ENCODE data around the gene CCNI.

DNA sequence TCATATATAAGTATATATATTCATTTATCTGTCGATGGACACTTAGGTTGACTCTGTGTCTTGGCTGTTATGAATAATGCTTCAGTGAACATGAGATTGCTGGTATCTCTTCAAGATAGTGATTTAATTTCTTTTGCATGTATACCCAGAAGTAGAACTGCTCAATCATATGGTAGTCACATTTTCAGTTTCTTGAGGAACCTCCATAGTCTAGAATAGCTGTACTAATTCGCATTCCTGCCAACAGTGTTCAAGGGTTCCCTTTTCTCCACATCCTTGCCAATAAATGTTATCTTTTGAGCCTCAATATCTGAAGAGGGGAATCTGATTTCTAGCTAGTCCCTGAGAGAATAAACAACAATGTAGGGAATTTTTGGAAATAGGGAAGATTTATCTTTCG, 48.8 kb upstream of the CCNI start:
- TF ChIP-seq, protein P1, sequence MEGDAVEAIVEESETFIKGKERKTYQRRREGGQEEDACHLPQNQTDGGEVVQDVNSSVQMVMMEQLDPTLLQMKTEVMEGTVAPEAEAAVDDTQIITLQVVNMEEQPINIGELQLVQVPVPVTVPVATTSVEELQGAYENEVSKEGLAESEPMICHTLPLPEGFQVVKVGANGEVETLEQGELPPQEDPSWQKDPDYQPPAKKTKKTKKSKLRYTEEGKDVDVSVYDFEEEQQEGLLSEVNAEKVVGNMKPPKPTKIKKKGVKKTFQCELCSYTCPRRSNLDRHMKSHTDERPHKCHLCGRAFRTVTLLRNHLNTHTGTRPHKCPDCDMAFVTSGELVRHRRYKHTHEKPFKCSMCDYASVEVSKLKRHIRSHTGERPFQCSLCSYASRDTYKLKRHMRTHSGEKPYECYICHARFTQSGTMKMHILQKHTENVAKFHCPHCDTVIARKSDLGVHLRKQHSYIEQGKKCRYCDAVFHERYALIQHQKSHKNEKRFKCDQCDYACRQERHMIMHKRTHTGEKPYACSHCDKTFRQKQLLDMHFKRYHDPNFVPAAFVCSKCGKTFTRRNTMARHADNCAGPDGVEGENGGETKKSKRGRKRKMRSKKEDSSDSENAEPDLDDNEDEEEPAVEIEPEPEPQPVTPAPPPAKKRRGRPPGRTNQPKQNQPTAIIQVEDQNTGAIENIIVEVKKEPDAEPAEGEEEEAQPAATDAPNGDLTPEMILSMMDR (IDR thresholded peaks at IDR 0.05) = no peak
- TF ChIP-seq POLR2A (IDR thresholded peaks at IDR 0.05) = no peak

Data from Peyer's patch (tissue), 4 donors.